ENCODE data around the gene GIPC1.
A peak's percentile ranks its signal among the peaks of the same experiment; 100 is the strongest.
"Not testable (repeated sequence)": the region's sequence is repeated elsewhere in the genome, so short reads cannot be mapped to it uniquely, and the experiment has no call there.

Gene GIPC1, protein sequence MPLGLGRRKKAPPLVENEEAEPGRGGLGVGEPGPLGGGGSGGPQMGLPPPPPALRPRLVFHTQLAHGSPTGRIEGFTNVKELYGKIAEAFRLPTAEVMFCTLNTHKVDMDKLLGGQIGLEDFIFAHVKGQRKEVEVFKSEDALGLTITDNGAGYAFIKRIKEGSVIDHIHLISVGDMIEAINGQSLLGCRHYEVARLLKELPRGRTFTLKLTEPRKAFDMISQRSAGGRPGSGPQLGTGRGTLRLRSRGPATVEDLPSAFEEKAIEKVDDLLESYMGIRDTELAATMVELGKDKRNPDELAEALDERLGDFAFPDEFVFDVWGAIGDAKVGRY

DNA sequence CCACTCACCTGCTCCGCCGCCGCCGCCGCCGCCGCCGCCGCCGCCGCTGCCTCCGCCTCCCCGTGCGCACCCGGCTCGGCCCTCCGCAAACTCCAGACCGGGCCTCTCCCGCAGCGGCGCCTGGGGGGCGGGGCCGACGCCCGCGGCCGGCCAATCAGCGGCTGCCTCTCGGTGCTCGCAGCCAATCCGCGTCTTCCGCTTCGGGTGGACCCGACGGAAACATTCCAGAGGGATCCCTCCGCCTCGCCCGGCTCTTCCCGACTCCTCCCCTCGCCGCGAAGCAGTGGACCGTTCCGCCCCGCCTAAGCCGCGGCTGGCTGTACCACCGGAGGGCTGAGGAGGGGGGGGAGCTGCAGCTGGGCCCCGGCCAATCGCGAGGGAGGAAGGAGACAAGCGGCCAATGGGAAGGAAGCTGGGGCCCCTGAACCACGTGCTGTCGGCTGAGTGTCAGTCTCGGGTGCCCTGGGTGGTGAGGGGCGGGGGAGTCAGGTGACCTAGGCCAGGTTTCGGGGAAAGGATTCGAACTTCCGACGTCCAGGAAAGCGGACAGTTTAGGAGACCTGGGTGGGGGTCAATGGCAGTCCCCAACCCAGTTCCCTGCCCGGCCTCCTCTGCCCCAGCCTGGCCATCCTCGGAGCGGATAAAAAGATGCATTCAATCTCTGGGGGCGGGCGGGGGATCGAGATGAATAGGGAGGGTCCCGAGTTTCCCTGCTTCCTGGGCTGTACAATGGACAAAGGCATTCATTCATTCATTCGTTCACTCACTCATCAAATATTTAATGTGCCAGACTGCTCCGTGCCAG lies at the start of gene GIPC1:
TSS of gene GIPC1 (minus strand) at position 99 of the 805 bp plus-strand sequence. CDS start 13,151 bp downstream, outside the sequence.
- peak; percentile 100 for DNase-seq (ENCODE audit: low read depth)
- TF ChIP-seq, protein P1, sequence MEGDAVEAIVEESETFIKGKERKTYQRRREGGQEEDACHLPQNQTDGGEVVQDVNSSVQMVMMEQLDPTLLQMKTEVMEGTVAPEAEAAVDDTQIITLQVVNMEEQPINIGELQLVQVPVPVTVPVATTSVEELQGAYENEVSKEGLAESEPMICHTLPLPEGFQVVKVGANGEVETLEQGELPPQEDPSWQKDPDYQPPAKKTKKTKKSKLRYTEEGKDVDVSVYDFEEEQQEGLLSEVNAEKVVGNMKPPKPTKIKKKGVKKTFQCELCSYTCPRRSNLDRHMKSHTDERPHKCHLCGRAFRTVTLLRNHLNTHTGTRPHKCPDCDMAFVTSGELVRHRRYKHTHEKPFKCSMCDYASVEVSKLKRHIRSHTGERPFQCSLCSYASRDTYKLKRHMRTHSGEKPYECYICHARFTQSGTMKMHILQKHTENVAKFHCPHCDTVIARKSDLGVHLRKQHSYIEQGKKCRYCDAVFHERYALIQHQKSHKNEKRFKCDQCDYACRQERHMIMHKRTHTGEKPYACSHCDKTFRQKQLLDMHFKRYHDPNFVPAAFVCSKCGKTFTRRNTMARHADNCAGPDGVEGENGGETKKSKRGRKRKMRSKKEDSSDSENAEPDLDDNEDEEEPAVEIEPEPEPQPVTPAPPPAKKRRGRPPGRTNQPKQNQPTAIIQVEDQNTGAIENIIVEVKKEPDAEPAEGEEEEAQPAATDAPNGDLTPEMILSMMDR (conservative IDR thresholded peaks at IDR 0.05; ENCODE audit: low read depth, low read length) = no peak
- H3K4me3 ChIP-seq (ENCODE audit: low read depth, low read length) = peak within 1 kb of the TSS; percentile 83

DNA sequence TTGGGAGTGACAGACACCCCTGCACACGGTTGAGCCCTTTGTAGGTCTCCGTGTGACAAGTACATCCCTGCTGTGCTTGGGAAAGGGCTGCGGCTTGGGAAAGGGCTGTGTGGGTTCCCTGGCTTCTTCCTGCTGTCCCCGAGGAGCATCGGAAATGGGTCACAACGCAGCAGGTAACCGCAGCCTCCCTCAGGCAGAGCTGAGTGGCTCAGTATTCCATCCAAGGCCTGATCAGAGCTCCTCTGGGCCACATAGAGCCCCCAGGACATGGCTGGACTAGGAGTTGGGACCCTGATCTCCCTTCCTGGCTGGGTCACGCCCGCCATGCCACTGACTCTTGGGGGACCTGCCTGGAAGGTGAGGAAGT lies 49.8 kb upstream of the GIPC1 start:
- no peak for DNase-seq (ENCODE audit: low read depth)
- TF ChIP-seq, protein P1 (conservative IDR thresholded peaks at IDR 0.05; ENCODE audit: low read depth, low read length) = no peak
- H3K4me3 ChIP-seq (ENCODE audit: low read depth, low read length) = no peak overlapping the region

DNA sequence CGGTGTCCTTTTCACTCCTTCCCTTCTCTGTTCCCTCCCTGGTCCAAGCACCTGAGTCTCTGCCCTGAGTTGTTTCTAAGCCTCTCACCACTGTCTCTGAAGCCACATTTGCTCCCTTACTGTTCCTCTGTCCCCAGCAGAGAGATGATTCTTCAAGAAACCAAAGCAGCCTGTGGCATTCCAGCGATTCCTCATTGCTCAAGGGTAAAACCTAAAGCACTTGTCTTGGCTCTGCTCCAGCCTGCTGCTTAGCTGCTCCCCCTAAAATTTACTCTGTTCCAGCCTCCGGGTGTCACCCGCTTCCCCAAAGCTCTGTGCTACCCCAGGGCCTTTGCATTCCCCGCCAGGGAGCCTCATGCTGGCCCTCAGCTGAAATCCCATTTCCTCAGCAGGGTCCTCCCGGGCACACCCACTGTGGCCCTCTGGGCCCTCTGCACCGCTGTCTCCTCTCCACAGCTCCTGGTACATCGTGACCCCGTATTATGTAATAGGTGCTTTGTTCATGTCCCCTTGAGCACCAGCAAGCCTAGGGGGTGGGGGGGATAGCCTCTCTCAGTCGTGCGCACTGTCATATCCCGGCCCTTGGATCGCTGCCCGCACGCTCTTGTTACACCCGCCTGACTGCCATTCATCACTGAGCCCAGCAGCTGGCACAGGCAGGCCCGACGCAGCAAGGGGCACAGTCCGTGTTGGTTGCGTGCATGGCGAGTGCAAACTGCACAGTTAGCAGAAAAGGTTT lies 49.2 kb upstream of the GIPC1 start:
- no peak overlapping the region for H3K4me3 ChIP-seq (ENCODE audit: low read depth, low read length)
- peak; percentile 46 for DNase-seq (ENCODE audit: low read depth)
- TF ChIP-seq, protein P1 (conservative IDR thresholded peaks at IDR 0.05; ENCODE audit: low read depth, low read length) = no peak

DNA sequence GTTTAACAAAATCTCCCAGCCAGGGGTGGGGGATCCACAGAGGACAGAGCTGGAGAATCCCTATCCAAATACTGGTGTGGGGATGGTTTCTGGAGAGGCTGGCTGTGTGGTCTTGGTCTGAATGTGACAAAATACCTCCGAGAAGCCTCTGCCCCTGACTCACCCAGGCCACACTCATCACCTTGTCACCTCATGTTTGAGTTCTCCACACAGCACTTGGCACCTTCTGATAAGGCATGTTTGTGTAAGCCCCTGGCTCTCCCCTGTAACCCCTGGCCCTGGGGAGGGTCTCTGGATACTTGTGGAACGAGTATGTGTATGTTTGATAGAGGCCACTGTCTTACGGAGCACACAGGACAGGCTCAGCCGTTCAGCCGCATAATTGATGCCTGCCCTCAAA lies 48.1 kb upstream of the GIPC1 start:
- no peak for DNase-seq (ENCODE audit: low read depth)
- TF ChIP-seq, protein P1 (conservative IDR thresholded peaks at IDR 0.05; ENCODE audit: low read depth, low read length) = no peak
- no peak overlapping the region for H3K4me3 ChIP-seq (ENCODE audit: low read depth, low read length)

DNA sequence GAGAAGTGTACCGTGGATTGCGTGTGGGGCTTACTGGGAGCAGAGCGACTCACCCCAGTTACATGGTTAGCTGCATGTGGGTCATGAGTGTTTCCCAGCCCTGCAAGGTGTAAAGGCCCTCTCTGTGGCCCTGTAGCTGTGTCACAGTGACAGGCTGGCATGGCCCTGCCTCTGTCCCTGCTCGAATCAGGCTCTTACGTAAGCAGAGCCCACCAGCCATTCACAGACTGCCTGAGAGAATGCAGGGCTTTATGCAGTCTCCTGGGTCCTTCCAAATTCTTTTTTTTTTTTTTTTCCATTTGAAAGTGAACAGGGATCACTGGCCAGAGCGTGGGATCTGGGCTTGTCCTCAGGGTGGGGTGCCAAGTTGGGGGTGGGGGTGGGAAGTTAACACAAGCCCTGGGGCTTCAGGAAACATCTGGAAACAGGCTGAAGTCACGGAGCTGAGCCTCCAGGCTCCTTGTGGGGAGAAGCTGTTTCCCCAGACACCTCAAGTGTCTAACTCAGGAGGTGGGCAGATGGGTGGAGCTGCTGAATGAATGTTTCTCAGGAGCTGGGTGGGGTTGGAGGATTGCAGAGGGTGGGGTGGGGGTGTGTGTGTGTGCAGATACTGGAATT lies 46.9 kb upstream of the GIPC1 start:
- DNase-seq (ENCODE audit: low read depth) = peak; percentile 30
- H3K4me3 ChIP-seq (ENCODE audit: low read depth, low read length) = no peak overlapping the region
- TF ChIP-seq, protein P1 (conservative IDR thresholded peaks at IDR 0.05; ENCODE audit: low read depth, low read length) = no peak

DNA sequence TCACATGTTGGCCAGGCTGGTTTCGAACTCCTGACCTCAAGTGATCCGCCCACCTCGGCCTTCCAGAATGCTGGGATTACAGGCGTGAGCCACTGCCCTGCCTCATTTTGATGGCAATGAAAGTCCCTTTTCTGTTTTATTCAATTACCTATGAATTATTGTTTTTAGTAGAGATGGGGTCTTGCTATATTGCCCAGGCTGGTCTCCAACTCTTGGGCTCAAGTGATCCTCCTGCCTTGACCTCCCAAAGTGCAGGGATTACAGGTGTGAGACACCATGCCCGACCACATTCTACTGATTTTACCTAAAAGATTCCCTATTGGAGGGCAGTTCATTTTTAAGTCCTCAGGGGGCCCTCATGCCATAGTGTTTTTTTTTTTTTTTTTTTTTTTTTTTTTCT lies 46.1 kb upstream of the GIPC1 start:
- not testable (repeated sequence) for H3K4me3 ChIP-seq (ENCODE audit: low read depth, low read length)

More for the DNA sequence above, 46.1 kb upstream of the GIPC1 start:
- DNase-seq (ENCODE audit: low read depth) = not testable (repeated sequence)

All from choroid plexus epithelial cell (primary cell).